Measurements from ENCODE around the gene PPP2R2C. TPM values are rescaled to one million over a fixed set of nuclear protein-coding genes. Genes with fewer than 3 reads are reported as not detected.

The PPP2R2C gene
- total and polyA plus RNA-seq, 2 experiments from 2014 or later = 1.3 to 9.2 TPM

- H3K27me3 Mint-ChIP-seq (ENCODE audit: insufficient read depth, low read depth, poor library complexity) = peaks cover 19% of the 10 kb centered on the region
- no peak overlapping the region for H3K27ac ChIP-seq (ENCODE audit: low read depth)
- no peak for DNase-seq (ENCODE audit: low spot score)
- H3K4me3 ChIP-seq = no peak overlapping the region
- ATAC-seq = no peak
- no peaks in the 10 kb centered on the region for H3K9me2 ChIP-seq (ENCODE audit: insufficient read depth)
- peaks cover 11% of the 10 kb centered on the region for H3K4me1 Mint-ChIP-seq
- H3K4me1 ChIP-seq (ENCODE audit: insufficient read depth) = no peaks in the 10 kb centered on the region; the same call in 1 of the 2 replicates
- H3K27ac Mint-ChIP-seq = no peak overlapping the region; the same call in 1 of the 2 replicates
- H2AFZ ChIP-seq = no peak overlapping the region
- no peaks in the 10 kb centered on the region for H3K79me2 ChIP-seq (replicated peaks; ENCODE audit: insufficient read depth)
- H3K36me3 Mint-ChIP-seq (ENCODE audit: low read depth) = no peaks in the 10 kb centered on the region
- no peaks in the 10 kb centered on the region for H4K20me1 ChIP-seq (replicated peaks; ENCODE audit: insufficient read depth)
- H3K9me3 Mint-ChIP-seq = no peaks in the 10 kb centered on the region; the same call in 1 of the 3 replicates
- no peak overlapping the region for H3K4me2 ChIP-seq
- no peak overlapping the region for H3K4me3 Mint-ChIP-seq
- H3K36me3 ChIP-seq (ENCODE audit: insufficient read depth) = no peaks in the 10 kb centered on the region
- no peaks in the 10 kb centered on the region for H3F3A ChIP-seq (replicated peaks; ENCODE audit: low read depth)
- no peak for TF ChIP-seq REST (IDR thresholded peaks at IDR 0.05; ENCODE audit: unreplicated experiment)
- no peak for TF ChIP-seq NANOG (IDR thresholded peaks at IDR 0.05; ENCODE audit: borderline replicate concordance)
- H3K27me3 ChIP-seq (ENCODE audit: insufficient read depth) = no peaks in the 10 kb centered on the region
Observed at GRCh38 chr4:6451309-6451708, 21.1 kb downstream of the PPP2R2C start.

- Histone ChIP-seq H3F3A (replicated peaks; ENCODE audit: low read depth) (no peaks in the 10 kb centered on the region), H3K9me2 (ENCODE audit: insufficient read depth) (no peaks in the 10 kb centered on the region), H3K4me1 (ENCODE audit: insufficient read depth) (no peaks in the 10 kb centered on the region; the same call in 1 of the 2 replicates), H3K36me3 (ENCODE audit: insufficient read depth) (no peaks in the 10 kb centered on the region), H3K27ac (ENCODE audit: low read depth) (no peak overlapping the region), H3K27me3 (ENCODE audit: insufficient read depth) (no peaks in the 10 kb centered on the region), H2AFZ (no peak overlapping the region), H4K20me1 (replicated peaks; ENCODE audit: insufficient read depth) (no peaks in the 10 kb centered on the region), H3K4me3 (no peak overlapping the region), H3K79me2 (replicated peaks; ENCODE audit: insufficient read depth) (no peaks in the 10 kb centered on the region), H3K4me2 (no peak overlapping the region)
- no peak for ATAC-seq
- no peak for DNase-seq (ENCODE audit: low spot score)
- H3K27me3 Mint-ChIP-seq (ENCODE audit: insufficient read depth, low read depth, poor library complexity) = peaks cover 22% of the 10 kb centered on the region
- no peak overlapping the region for H3K27ac Mint-ChIP-seq
- H3K36me3 Mint-ChIP-seq (ENCODE audit: low read depth) = no peaks in the 10 kb centered on the region
- H3K4me3 Mint-ChIP-seq = no peak overlapping the region
- H3K9me3 Mint-ChIP-seq = no peaks in the 10 kb centered on the region; the same call in 1 of the 3 replicates
- H3K4me1 Mint-ChIP-seq = peaks cover 14% of the 10 kb centered on the region
- TF ChIP-seq ZNF331 (CRISPR knock-in tag; IDR thresholded peaks at IDR 0.05; ENCODE audit: low read depth) (no peak), REST (IDR thresholded peaks at IDR 0.05; ENCODE audit: unreplicated experiment) (no peak), ZNF114 (CRISPR knock-in tag; IDR thresholded peaks at IDR 0.05) (no peak), CREB1 (CRISPR knock-in tag; IDR thresholded peaks at IDR 0.05; ENCODE audit: low read depth) (no peak), ETS1 (IDR thresholded peaks at IDR 0.05) (no peak), CTCF (conservative IDR thresholded peaks at IDR 0.05; ENCODE audit: low read depth in 2 of 2) (no peak), EZH2 (IDR thresholded peaks at IDR 0.05; ENCODE audit: low read depth, unreplicated experiment) (no peak), JUNB (IDR thresholded peaks at IDR 0.05; ENCODE audit: unreplicated experiment) (no peak), NANOG (IDR thresholded peaks at IDR 0.05; ENCODE audit: borderline replicate concordance) (no peak), EZH2phosphoT487 (IDR thresholded peaks at IDR 0.05; ENCODE audit: unreplicated experiment) (no peak), STAT1 (IDR thresholded peaks at IDR 0.05; ENCODE audit: unreplicated experiment) (no peak)
Observed at GRCh38 chr4:6450709-6451108, 21.7 kb downstream of the PPP2R2C start.

Data from GM23338 (cell line).